Neuron (in vitro differentiated cells): ENCODE measurements around the gene KRTAP5-7.
"Not testable (repeated sequence)": the region's sequence is repeated elsewhere in the genome, so short reads cannot be mapped to it uniquely, and the experiment has no call there.

Experiments used
- H2AFZ ChIP-seq: one replicate; pipeline ENCODE4 v1.6.1; 2013; ENCODE audit warnings: low read depth, mild to moderate bottlenecking, inconsistent platforms, low read length, moderate library complexity
- H3K27me3 ChIP-seq: one replicate; pipeline ENCODE4 v1.6.1; 2013; ENCODE audit warnings: low read length; ENCODE audit not compliant: insufficient read depth
- H3K36me3 ChIP-seq: one replicate; pipeline ENCODE4 v1.6.1; 2013; ENCODE audit warnings: low read length; ENCODE audit not compliant: insufficient read depth
- H3K4me1 ChIP-seq: one replicate; pipeline ENCODE4 v1.6.1; 2013; ENCODE audit warnings: low read length; ENCODE audit not compliant: insufficient read depth
- H3K4me3 ChIP-seq: 2 replicates; pipeline ENCODE4 v1.5.1; 2013; ENCODE audit warnings: mild to moderate bottlenecking, low read length, moderate library complexity
- H3K9me3 ChIP-seq: one replicate; pipeline ENCODE4 v1.6.1; 2013; ENCODE audit warnings: low read length

Gene KRTAP5-7

GRCh38 chr11:71526796-71527575 is at the start of gene KRTAP5-7:
Gene KRTAP5-7 (plus strand): TSS chr11:71527267. CDS start chr11:71527301, 34 bp downstream.
- H3K4me3 ChIP-seq, H3K9me3 ChIP-seq, H2AFZ ChIP-seq, H3K36me3 ChIP-seq, H3K4me1 ChIP-seq, H3K27me3 ChIP-seq: not testable (repeated sequence)

GRCh38 chr11:71477641-71478527 is 49.2 kb upstream of the KRTAP5-7 start:
- Histone ChIP-seq H3K36me3 (peaks cover 77% of the 10 kb centered on the region), H3K9me3 (no peaks in the 10 kb centered on the region), H3K4me1 (no peaks in the 10 kb centered on the region), H3K27me3 (no peaks in the 10 kb centered on the region), H3K4me3 (no peak overlapping the region), H2AFZ (no peak overlapping the region)

GRCh38 chr11:71478528-71478840 is 48.6 kb upstream of the KRTAP5-7 start:
- Histone ChIP-seq H3K4me1 (no peaks in the 10 kb centered on the region), H3K9me3 (no peaks in the 10 kb centered on the region), H3K36me3 (peaks cover 77% of the 10 kb centered on the region), H2AFZ (no peak overlapping the region), H3K27me3 (no peaks in the 10 kb centered on the region), H3K4me3 (no peak overlapping the region)

- no peaks in the 10 kb centered on the region for H3K27me3 ChIP-seq
- H3K36me3 ChIP-seq: peaks cover 75% of the 10 kb centered on the region
- no peaks in the 10 kb centered on the region for H3K9me3 ChIP-seq
- no peaks in the 10 kb centered on the region for H3K4me1 ChIP-seq
- no peak overlapping the region for H2AFZ ChIP-seq
- no peak overlapping the region for H3K4me3 ChIP-seq
These were observed 45.7 kb upstream of the KRTAP5-7 start for GRCh38 chr11:71481101-71481960.

- no peak overlapping the region for H3K4me3 ChIP-seq
- H3K9me3 ChIP-seq: no peaks in the 10 kb centered on the region
- H3K27me3 ChIP-seq: no peaks in the 10 kb centered on the region
- no peaks in the 10 kb centered on the region for H3K4me1 ChIP-seq
- peaks cover 72% of the 10 kb centered on the region for H3K36me3 ChIP-seq
- H2AFZ ChIP-seq: no peak overlapping the region
These were observed 44.9 kb upstream of the KRTAP5-7 start for GRCh38 chr11:71482216-71482615.

- H3K9me3 ChIP-seq: no peaks in the 10 kb centered on the region
- no peak overlapping the region for H2AFZ ChIP-seq
- peaks cover 67% of the 10 kb centered on the region for H3K36me3 ChIP-seq
These were observed 44.2 kb upstream of the KRTAP5-7 start for GRCh38 chr11:71482746-71483364.

GRCh38 chr11:71483692-71484091 is 43.4 kb upstream of the KRTAP5-7 start:
- Histone ChIP-seq H3K9me3 (no peaks in the 10 kb centered on the region), H3K4me1 (no peaks in the 10 kb centered on the region), H3K36me3 (peaks cover 59% of the 10 kb centered on the region), H3K4me3 (no peak overlapping the region), H2AFZ (no peak overlapping the region), H3K27me3 (no peaks in the 10 kb centered on the region)

More at GRCh38 chr11:71482746-71483364, 44.2 kb upstream of the KRTAP5-7 start:
- no peaks in the 10 kb centered on the region for H3K27me3 ChIP-seq
- H3K4me3 ChIP-seq: no peak overlapping the region
- no peaks in the 10 kb centered on the region for H3K4me1 ChIP-seq

- peaks cover 55% of the 10 kb centered on the region for H3K36me3 ChIP-seq
- H3K9me3 ChIP-seq: no peaks in the 10 kb centered on the region
- H2AFZ ChIP-seq: no peak overlapping the region
- H3K4me1 ChIP-seq: no peaks in the 10 kb centered on the region
- no peak overlapping the region for H3K4me3 ChIP-seq
- H3K27me3 ChIP-seq: no peaks in the 10 kb centered on the region
These were observed 42.6 kb upstream of the KRTAP5-7 start for GRCh38 chr11:71484248-71485062.

- Histone ChIP-seq H3K4me3 (no peak overlapping the region), H3K4me1 (no peaks in the 10 kb centered on the region), H3K36me3 (peaks cover 49% of the 10 kb centered on the region), H3K27me3 (no peaks in the 10 kb centered on the region), H2AFZ (no peak overlapping the region), H3K9me3 (no peaks in the 10 kb centered on the region)
These were observed 42.0 kb upstream of the KRTAP5-7 start for GRCh38 chr11:71485063-71485399.

- H3K4me3 ChIP-seq: no peak overlapping the region
- H3K36me3 ChIP-seq: peaks cover 48% of the 10 kb centered on the region
- H3K27me3 ChIP-seq: no peaks in the 10 kb centered on the region
- no peaks in the 10 kb centered on the region for H3K9me3 ChIP-seq
- no peak overlapping the region for H2AFZ ChIP-seq
- no peaks in the 10 kb centered on the region for H3K4me1 ChIP-seq
These were observed 41.6 kb upstream of the KRTAP5-7 start for GRCh38 chr11:71485466-71485865.

GRCh38 chr11:71486320-71486719 is 40.7 kb upstream of the KRTAP5-7 start:
- Histone ChIP-seq H3K36me3 (peaks cover 51% of the 10 kb centered on the region), H3K4me1 (no peaks in the 10 kb centered on the region), H3K9me3 (no peaks in the 10 kb centered on the region), H2AFZ (no peak overlapping the region), H3K27me3 (no peaks in the 10 kb centered on the region), H3K4me3 (no peak overlapping the region)

GRCh38 chr11:71488681-71489270 is 38.3 kb upstream of the KRTAP5-7 start:
- no peaks in the 10 kb centered on the region for H3K9me3 ChIP-seq
- no peaks in the 10 kb centered on the region for H3K4me1 ChIP-seq
- H3K27me3 ChIP-seq: no peaks in the 10 kb centered on the region
- no peak overlapping the region for H3K4me3 ChIP-seq
- no peak overlapping the region for H2AFZ ChIP-seq
- H3K36me3 ChIP-seq: peaks cover 41% of the 10 kb centered on the region
